ENCODE data around the gene SETD7. TPM values are rescaled to one million over a fixed set of nuclear protein-coding genes. Genes with fewer than 3 reads are reported as not detected.

The SETD7 gene
- total RNA-seq, 1 experiment from 2014 or later = 41.6 TPM

- TF ChIP-seq TCF7L2 (IDR thresholded peaks at IDR 0.05; ENCODE audit: borderline replicate concordance, extremely low read depth, insufficient read depth, insufficient read length) = no peak
These were observed 62.8 kb downstream of the SETD7 start (continued) for GRCh38 chr4:139493176-139493575.

GRCh38 chr4:139492429-139492828 is 63.6 kb downstream of the SETD7 start:
- H4K20me1 ChIP-seq (ENCODE audit: insufficient read depth) = no peaks in the 10 kb centered on the region
- H3K36me3 ChIP-seq (ENCODE audit: control insufficient read depth in 1 of 2, insufficient read depth in 2 of 2, low read length in 2 of 2) = no peaks in the 10 kb centered on the region
- H3K9me2 ChIP-seq (ENCODE audit: insufficient read depth) = no peaks in the 10 kb centered on the region
- POLR2A ChIA-PET = no interaction called here
- no peak overlapping the region for H2AFZ ChIP-seq (ENCODE audit: low read depth, low read length, poor library complexity, severe bottlenecking)
- CTCF ChIA-PET = no interaction called here
- no peak overlapping the region for H3K4me3 ChIP-seq (replicated peaks in 1 of 2; ENCODE audit: low read depth in 1 of 2, low read length in 2 of 2)
- no peak overlapping the region for H3K4me2 ChIP-seq (ENCODE audit: low read length)
- DNase-seq (ENCODE audit: low read depth, low spot score) (no peak), ATAC-seq (no peak)
- H3K9me3 ChIP-seq (ENCODE audit: control insufficient read depth in 1 of 2, insufficient read depth in 1 of 2, low read depth in 1 of 2, low read length in 2 of 2) = no peaks in the 10 kb centered on the region
- no peaks in the 10 kb centered on the region for H3K79me2 ChIP-seq (ENCODE audit: insufficient read depth, low read length)
- BruUV-seq (replicated peaks) = no TSS peak
- H3K27ac ChIP-seq (ENCODE audit: low read depth, low read length) = no peak overlapping the region
- H3K27me3 ChIP-seq (ENCODE audit: insufficient read depth, low read length) = no peaks in the 10 kb centered on the region
- TF ChIP-seq MAX (IDR thresholded peaks at IDR 0.05) (no peak), RAD21 (IDR thresholded peaks at IDR 0.05; ENCODE audit: low read depth) (no peak), ZFX (IDR thresholded peaks at IDR 0.05) (no peak), EZH2 (IDR thresholded peaks at IDR 0.05) (no peak), ATF3 (IDR thresholded peaks at IDR 0.05) (no peak), REST (IDR thresholded peaks at IDR 0.05; ENCODE audit: low read depth) (no peak), EGR1 (IDR thresholded peaks at IDR 0.05; ENCODE audit: low read depth) (no peak), POLR2AphosphoS5 (IDR thresholded peaks at IDR 0.05; ENCODE audit: low read depth, low read length) (no peak), SP1 (IDR thresholded peaks at IDR 0.05; ENCODE audit: low read depth) (no peak), EZH2phosphoT487 (IDR thresholded peaks at IDR 0.05; ENCODE audit: borderline replicate concordance) (no peak), ZNF274 (IDR thresholded peaks at IDR 0.05; ENCODE audit: low read depth, low read length) (no peak), JUND (IDR thresholded peaks at IDR 0.05) (no peak), FOSL1 (IDR thresholded peaks at IDR 0.05; ENCODE audit: low read depth) (no peak), CEBPB (IDR thresholded peaks at IDR 0.05; ENCODE audit: low read depth) (no peak)
- RAD21 ChIA-PET (ENCODE audit: low non-redundant PET in 1 of 2, low total read pairs in 2 of 2, uncharacterized antibody in 2 of 2, unreplicated experiment in 2 of 2) = no interaction called here
- no peaks in the 10 kb centered on the region for H3K4me1 ChIP-seq (ENCODE audit: control insufficient read depth in 1 of 2, insufficient read depth in 2 of 2, low read length in 2 of 2)
- H3K9ac ChIP-seq (ENCODE audit: low read length) = no peak overlapping the region
- intact Hi-C loops (cut with micrococcal nuclease) = no loop called here

Measured in HCT116 (cell line).